Right lobe of liver (tissue), 4 donors: ENCODE measurements around the gene STAM.

Experiments used
- CTCF ChIP-seq, 4 donors: fragments of 200-600 bp in 3 of 4; fragments of 450-650 bp in 1 of 4; IDR thresholded peaks; one replicate each; pipeline versions ENCODE4 v1.5.1 to v1.8.0; 2016 to 2022; ENCODE audit warnings: antibody characterized with exemption in 4 of 4, mild to moderate bottlenecking in 2 of 4
- POLR2A ChIP-seq: fragments of 450-650 bp; IDR thresholded peaks from one replicate; pipeline ENCODE4 v1.6.1; 2017; ENCODE audit warnings: antibody characterized with exemption, mild to moderate bottlenecking
- donor health status: DM: no; HTN: no; CAD: no.
- donor health status: DM: no; HTN: no; CAD: no.
- donor health status: DM: no; HTN: yes; CAD: no.

- TF ChIP-seq CTCF (IDR thresholded peaks at IDR 0.05): no peak
- no peak for TF ChIP-seq POLR2A
Measured at GRCh38 chr10:17607060-17607459, 36.9 kb upstream of the STAM start.
